GM19351 (cell line): ENCODE measurements around the gene DPP6.

Experiments
- ATAC-seq: cut with Tn5 transposase; IDR thresholded peaks from one replicate; pipeline ENCODE4 v1.9.1; 2021; ENCODE audit warnings: mild to moderate bottlenecking, moderate library complexity; ENCODE audit not compliant: unreplicated experiment

The DPP6 gene

GRCh38 chr7:154440651-154441050, 388.5 kb downstream of the DPP6 start:
- no peak for ATAC-seq

- ATAC-seq = no peak
Measured at GRCh38 chr7:154441811-154442210, 389.6 kb downstream of the DPP6 start.

- ATAC-seq = no peak
Measured at GRCh38 chr7:154442939-154443338, 390.7 kb downstream of the DPP6 start.

- no peak for ATAC-seq
Measured at GRCh38 chr7:154450451-154450850, 398.3 kb downstream of the DPP6 start.

- ATAC-seq = no peak
Measured at GRCh38 chr7:154451480-154452457, 399.6 kb downstream of the DPP6 start.

- ATAC-seq = no peak
Measured at GRCh38 chr7:154463794-154464193, 411.6 kb downstream of the DPP6 start.

GRCh38 chr7:154469652-154470051, 417.5 kb downstream of the DPP6 start:
- ATAC-seq = no peak

- no peak for ATAC-seq
Measured at GRCh38 chr7:154472343-154472742, 420.1 kb downstream of the DPP6 start.

- no peak for ATAC-seq
Measured at GRCh38 chr7:154473360-154473759, 421.2 kb downstream of the DPP6 start.

GRCh38 chr7:154474903-154475520, 422.8 kb downstream of the DPP6 start:
- no peak for ATAC-seq

GRCh38 chr7:154475864-154476263, 423.7 kb downstream of the DPP6 start:
- ATAC-seq = no peak

- ATAC-seq = no peak
Measured at GRCh38 chr7:154480817-154481216, 428.6 kb downstream of the DPP6 start.

GRCh38 chr7:154482863-154483262, 430.7 kb downstream of the DPP6 start:
- no peak for ATAC-seq

GRCh38 chr7:154484406-154484805, 432.2 kb downstream of the DPP6 start:
- no peak for ATAC-seq

GRCh38 chr7:154484943-154485342, 432.7 kb downstream of the DPP6 start:
- no peak for ATAC-seq

- no peak for ATAC-seq
Measured at GRCh38 chr7:154489897-154490296, 437.7 kb downstream of the DPP6 start.

- ATAC-seq = no peak
Measured at GRCh38 chr7:154493594-154493993, 441.4 kb downstream of the DPP6 start.

- no peak for ATAC-seq
Measured at GRCh38 chr7:154497751-154498150, 445.6 kb downstream of the DPP6 start.

- peak; percentile 73 for ATAC-seq
Measured at GRCh38 chr7:154503962-154504550, 451.9 kb downstream of the DPP6 start.

GRCh38 chr7:154504918-154505317, 452.7 kb downstream of the DPP6 start:
- no peak for ATAC-seq

GRCh38 chr7:154505362-154505761, 453.2 kb downstream of the DPP6 start:
- ATAC-seq = no peak

GRCh38 chr7:154509192-154509591, 457.0 kb downstream of the DPP6 start:
- ATAC-seq = no peak
